OCI-LY3 (cell line): ENCODE results near the gene SMYD3.
A peak's percentile ranks its signal among the peaks of the same experiment; 100 is the strongest.

Experiments used
- H2AFZ ChIP-seq: fragments of 200-600, 300-600 bp; shearing (Covaris generic); 2 replicates; pipeline ENCODE4 v1.6.0; 2014; ENCODE audit warnings: antibody characterized with exemption, low read depth, low read length
- H3K27ac ChIP-seq: fragments of 200-600, 300-600 bp; sonication (generic); 2 replicates; pipeline ENCODE4 v1.5.1; 2014; ENCODE audit warnings: mild to moderate bottlenecking, low read length, moderate library complexity, mixed read lengths
- H3K27me3 ChIP-seq: fragments of 200-600, 300-600 bp; sonication (generic); 2 replicates; pipeline ENCODE4 v1.6.1; 2014; ENCODE audit warnings: low read depth, low read length, mixed read lengths
- H3K36me3 ChIP-seq: fragments of 200-600, 300-600 bp; sonication (generic); replicated peaks from 2 replicates; pipeline ENCODE3; 2014; ENCODE audit warnings: low read depth, low read length, mixed read lengths
- H3K4me1 ChIP-seq: fragments of 300-600, 200-600 bp; sonication (generic); 2 replicates; pipeline ENCODE4 v1.6.1; 2014; ENCODE audit warnings: low read length, mixed read lengths
- H3K4me2 ChIP-seq: fragments of 200-600, 300-600 bp; sonication (generic); 2 replicates; pipeline ENCODE4 v1.6.1; 2014; ENCODE audit warnings: low read length, mixed read lengths
- H3K4me3 ChIP-seq: fragments of 300-600, 200-600 bp; sonication (generic); 2 replicates; pipeline ENCODE4 v1.5.1; 2014; ENCODE audit warnings: antibody characterized with exemption, mild to moderate bottlenecking, low read length, moderate library complexity
- H3K79me2 ChIP-seq: fragments of 300-600, 200-600 bp; shearing (Covaris generic); 2 replicates; pipeline ENCODE4 v1.6.1; 2014; ENCODE audit warnings: mild to moderate bottlenecking, low read length, mixed read lengths
- H3K9ac ChIP-seq: fragments of 300-600, 200-600 bp; shearing (Covaris generic); 2 replicates; pipeline ENCODE4 v1.6.0; 2014; ENCODE audit warnings: mild to moderate bottlenecking, low read length, moderate library complexity
- H3K9me3 ChIP-seq: fragments of 200-600, 300-600 bp; shearing (Covaris generic); 2 replicates; pipeline ENCODE4 v1.6.1; 2014; ENCODE audit warnings: low read length, mixed read lengths; ENCODE audit not compliant: insufficient read depth
- H4K20me1 ChIP-seq: fragments of 200-600, 300-600 bp; sonication (generic); 2 replicates; pipeline ENCODE4 v1.6.1; 2016; ENCODE audit warnings: low read length, mixed read lengths; ENCODE audit not compliant: insufficient read depth
- CTCF ChIP-seq: fragments of 200-600, 300-600 bp; sonication (generic); IDR thresholded peaks from 2 replicates; pipeline ENCODE4 v1.5.1; 2014; ENCODE audit warnings: antibody characterized with exemption, low read length, low read depth
- EZH2phosphoT487 ChIP-seq: fragments of 200-600 bp; shearing (Covaris generic); IDR thresholded peaks from 2 replicates; pipeline ENCODE4 v1.6.1; 2018; ENCODE audit warnings: antibody characterized with exemption, mixed run types, low read depth

The SMYD3 gene

GRCh38 chr1:245814651-245815050 is 692.4 kb downstream of the SMYD3 start:
- Histone ChIP-seq H2AFZ (no peak overlapping the region), H3K36me3 (no peaks in the 10 kb centered on the region), H3K27me3 (no peaks in the 10 kb centered on the region), H3K4me3 (no peak overlapping the region), H4K20me1 (no peaks in the 10 kb centered on the region), H3K4me1 (peaks cover 16% of the 10 kb centered on the region), H3K27ac (no peak overlapping the region), H3K9ac (no peak overlapping the region), H3K79me2 (no peaks in the 10 kb centered on the region), H3K4me2 (no peak overlapping the region), H3K9me3 (no peaks in the 10 kb centered on the region)
- no peak for TF ChIP-seq CTCF
- no peak for TF ChIP-seq EZH2phosphoT487

- Histone ChIP-seq H3K9ac (no peak overlapping the region), H4K20me1 (no peaks in the 10 kb centered on the region), H3K79me2 (no peaks in the 10 kb centered on the region), H3K27me3 (no peaks in the 10 kb centered on the region), H2AFZ (no peak overlapping the region), H3K9me3 (no peaks in the 10 kb centered on the region), H3K36me3 (no peaks in the 10 kb centered on the region), H3K27ac (no peak overlapping the region), H3K4me1 (peaks cover 37% of the 10 kb centered on the region), H3K4me3 (no peak overlapping the region), H3K4me2 (no peak overlapping the region)
- TF ChIP-seq CTCF: no peak
- no peak for TF ChIP-seq EZH2phosphoT487
Observed at GRCh38 chr1:245812278-245812677, 694.8 kb downstream of the SMYD3 start.

- peak overlapping the region; percentile 21 for H3K4me2 ChIP-seq
Observed at GRCh38 chr1:245810789-245811337, 696.2 kb downstream of the SMYD3 start.

GRCh38 chr1:245810181-245810769 is 696.8 kb downstream of the SMYD3 start:
- TF ChIP-seq EZH2phosphoT487: no peak
- no peak for TF ChIP-seq CTCF
- H3K36me3 ChIP-seq: no peaks in the 10 kb centered on the region
- no peak overlapping the region for H3K4me3 ChIP-seq
- H3K4me2 ChIP-seq: peak overlapping the region; percentile 21
- H3K4me1 ChIP-seq: peaks cover 50% of the 10 kb centered on the region
- no peaks in the 10 kb centered on the region for H4K20me1 ChIP-seq
- H3K9ac ChIP-seq: no peak overlapping the region
- no peaks in the 10 kb centered on the region for H3K27me3 ChIP-seq
- no peak overlapping the region for H2AFZ ChIP-seq
- H3K27ac ChIP-seq: no peak overlapping the region
- no peaks in the 10 kb centered on the region for H3K9me3 ChIP-seq
- H3K79me2 ChIP-seq: no peaks in the 10 kb centered on the region

More at GRCh38 chr1:245810789-245811337, 696.2 kb downstream of the SMYD3 start:
- Histone ChIP-seq H3K27ac (no peak overlapping the region), H3K4me3 (no peak overlapping the region), H3K27me3 (no peaks in the 10 kb centered on the region), H3K9ac (no peak overlapping the region), H3K36me3 (no peaks in the 10 kb centered on the region), H3K4me1 (peaks cover 44% of the 10 kb centered on the region), H4K20me1 (no peaks in the 10 kb centered on the region), H3K79me2 (no peaks in the 10 kb centered on the region), H2AFZ (no peak overlapping the region), H3K9me3 (no peaks in the 10 kb centered on the region)
- no peak for TF ChIP-seq CTCF
- TF ChIP-seq EZH2phosphoT487: no peak
